Measurements from ENCODE around the gene CRTC1.

- TF ChIP-seq, protein P1, sequence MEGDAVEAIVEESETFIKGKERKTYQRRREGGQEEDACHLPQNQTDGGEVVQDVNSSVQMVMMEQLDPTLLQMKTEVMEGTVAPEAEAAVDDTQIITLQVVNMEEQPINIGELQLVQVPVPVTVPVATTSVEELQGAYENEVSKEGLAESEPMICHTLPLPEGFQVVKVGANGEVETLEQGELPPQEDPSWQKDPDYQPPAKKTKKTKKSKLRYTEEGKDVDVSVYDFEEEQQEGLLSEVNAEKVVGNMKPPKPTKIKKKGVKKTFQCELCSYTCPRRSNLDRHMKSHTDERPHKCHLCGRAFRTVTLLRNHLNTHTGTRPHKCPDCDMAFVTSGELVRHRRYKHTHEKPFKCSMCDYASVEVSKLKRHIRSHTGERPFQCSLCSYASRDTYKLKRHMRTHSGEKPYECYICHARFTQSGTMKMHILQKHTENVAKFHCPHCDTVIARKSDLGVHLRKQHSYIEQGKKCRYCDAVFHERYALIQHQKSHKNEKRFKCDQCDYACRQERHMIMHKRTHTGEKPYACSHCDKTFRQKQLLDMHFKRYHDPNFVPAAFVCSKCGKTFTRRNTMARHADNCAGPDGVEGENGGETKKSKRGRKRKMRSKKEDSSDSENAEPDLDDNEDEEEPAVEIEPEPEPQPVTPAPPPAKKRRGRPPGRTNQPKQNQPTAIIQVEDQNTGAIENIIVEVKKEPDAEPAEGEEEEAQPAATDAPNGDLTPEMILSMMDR (IDR thresholded peaks at IDR 0.05; ENCODE audit: insufficient read depth, low read length, poor library complexity, severe bottlenecking) = no peak
- TF ChIP-seq EZH2phosphoT487 (conservative IDR thresholded peaks at IDR 0.05; ENCODE audit: low read length) = no peak
These were observed 115.2 kb downstream of the CRTC1 start for GRCh38 chr19:18798384-18799352.

Data from SU-DHL-6 (cell line).